Subcutaneous abdominal adipose tissue (tissue), 5 donors: ENCODE measurements around the gene AAK1.
"Not testable (repeated sequence)": the region's sequence is repeated elsewhere in the genome, so short reads cannot be mapped to it uniquely, and the experiment has no call there.

Source experiments
- H3K27ac ChIP-seq: one replicate; pipeline ENCODE4 v1.7.0; 2013; ENCODE audit warnings: low read depth, mild to moderate bottlenecking, inconsistent platforms, low read length, moderate library complexity
- H3K27me3 ChIP-seq, 5 donors: one replicate each; pipeline ENCODE4 v1.7.0; 2013; ENCODE audit warnings: low read length in 5 of 5, inconsistent platforms in 1 of 5; ENCODE audit not compliant: control insufficient read depth in 5 of 5, insufficient read depth in 4 of 5
- H3K36me3 ChIP-seq, 5 donors: one replicate each; pipeline ENCODE4 v1.7.0; 2013; ENCODE audit warnings: low read length in 5 of 5; ENCODE audit not compliant: control insufficient read depth in 5 of 5, insufficient read depth in 5 of 5
- H3K4me1 ChIP-seq, 5 donors: one replicate each; pipeline ENCODE4 v1.7.0; 2013; ENCODE audit warnings: low read length in 5 of 5, mild to moderate bottlenecking in 3 of 5, moderate library complexity in 1 of 5; ENCODE audit not compliant: control insufficient read depth in 5 of 5, insufficient read depth in 5 of 5
- H3K4me3 ChIP-seq, 5 donors: one replicate each; pipeline ENCODE4 v1.7.0; 2013; ENCODE audit warnings: low read length in 5 of 5, low read depth in 1 of 5
- H3K9ac ChIP-seq, 5 donors: one replicate each; pipeline ENCODE4 v1.7.0; 2013; ENCODE audit warnings: low read length in 5 of 5, mild to moderate bottlenecking in 4 of 5, moderate library complexity in 3 of 5
- H3K9me3 ChIP-seq, 5 donors: one replicate each; pipeline ENCODE4 v1.7.0; 2013; ENCODE audit warnings: low read length in 5 of 5; ENCODE audit not compliant: control insufficient read depth in 5 of 5
- donor health status: healthy.
- donor health status: healthy.
- donor health status: healthy.
- donor health status: healthy.
- donor health status: healthy.

The AAK1 gene

DNA sequence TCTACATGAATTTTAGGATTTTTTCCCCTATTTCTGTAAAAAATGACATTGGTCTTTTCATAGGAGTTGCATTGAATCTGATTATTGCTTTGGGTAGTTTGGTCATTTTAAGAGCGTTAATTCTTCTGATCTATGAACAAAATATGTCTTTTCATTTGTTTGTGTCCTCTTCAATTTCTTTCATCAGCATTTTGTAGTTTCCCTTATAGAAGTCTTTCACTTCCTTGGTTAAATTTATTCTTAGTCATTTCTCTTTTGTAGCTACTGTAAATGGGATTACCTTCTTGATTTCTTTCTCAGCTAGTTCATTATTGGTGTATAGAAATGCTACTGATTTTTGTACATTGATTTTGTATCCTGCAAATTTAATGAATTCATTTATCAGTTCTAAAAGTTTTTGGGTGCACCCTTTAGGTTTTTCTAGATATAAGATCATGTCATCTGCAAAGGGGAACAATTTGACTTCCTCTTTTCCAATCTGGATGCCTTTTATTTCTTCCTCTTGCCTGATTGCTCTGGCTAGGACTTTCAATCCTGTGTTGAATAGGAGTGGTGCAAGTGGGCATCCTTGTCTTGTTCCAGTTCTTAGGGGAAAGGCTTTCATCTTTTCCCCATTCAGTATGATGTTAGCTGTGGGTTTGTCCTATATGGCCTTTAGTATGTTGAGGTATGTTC, 36.6 kb upstream of the AAK1 start:
- Histone ChIP-seq H3K4me1 (peaks cover 0 to 10% (median 3%) of the 10 kb centered on the region in 5 donors), H3K9ac (no peak overlapping the region), H3K27me3 (no peaks in the 10 kb centered on the region), H3K9me3 (no peaks in the 10 kb centered on the region), H3K27ac (no peak overlapping the region), H3K4me3 (peak overlapping the region in 3 of 5 donors; percentile 21 to 46 (median 25)), H3K36me3 (no peaks in the 10 kb centered on the region)

- H3K27me3 ChIP-seq: no peaks in the 10 kb centered on the region
- H3K4me3 ChIP-seq: no peak overlapping the region
- H3K9ac ChIP-seq: no peak overlapping the region
- no peak overlapping the region for H3K27ac ChIP-seq
- H3K4me1 ChIP-seq: peaks cover 0 to 11% (median 3%) of the 10 kb centered on the region in 5 donors
- H3K9me3 ChIP-seq: no peaks in the 10 kb centered on the region
- no peaks in the 10 kb centered on the region for H3K36me3 ChIP-seq
Measured at GRCh38 chr2:69677914-69678313, 34.4 kb upstream of the AAK1 start.

DNA sequence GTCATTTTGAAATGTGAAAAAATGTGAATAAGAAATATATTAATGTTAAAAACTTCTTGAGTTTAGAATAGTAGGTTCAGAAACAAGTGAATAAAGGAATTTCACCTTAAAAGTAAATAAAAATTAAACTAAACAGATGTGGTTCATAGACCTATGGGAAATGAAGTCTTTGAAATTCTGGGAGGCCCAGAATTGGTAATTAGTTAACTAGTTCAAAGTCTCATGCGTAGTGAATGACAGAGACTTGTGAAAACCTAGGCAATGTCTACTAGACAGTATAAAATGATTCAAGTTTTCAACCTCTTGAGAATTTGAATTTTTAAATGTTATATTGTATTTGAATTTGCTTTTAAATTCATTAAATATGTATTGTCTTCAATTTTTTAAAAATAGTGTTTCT, 32.6 kb upstream of the AAK1 start:
- Histone ChIP-seq H3K27me3 (no peaks in the 10 kb centered on the region), H3K9me3 (peaks cover 0 to 6% (median 3%) of the 10 kb centered on the region in 5 donors), H3K36me3 (no peaks in the 10 kb centered on the region), H3K4me1 (peaks cover 0 to 6% (median 3%) of the 10 kb centered on the region in 5 donors), H3K4me3 (no peak overlapping the region), H3K27ac (no peak overlapping the region), H3K9ac (no peak overlapping the region)

- Histone ChIP-seq H3K9me3 (peaks cover 0 to 6% (median 3%) of the 10 kb centered on the region in 5 donors), H3K27me3 (no peaks in the 10 kb centered on the region), H3K36me3 (no peaks in the 10 kb centered on the region), H3K4me1 (peaks cover 0 to 6% (median 3%) of the 10 kb centered on the region in 5 donors), H3K4me3 (peak overlapping the region in 1 of 5 donors; percentile 16), H3K27ac (no peak overlapping the region), H3K9ac (peak overlapping the region in 1 of 5 donors; percentile 28)
Measured at GRCh38 chr2:69674316-69674670, 30.8 kb upstream of the AAK1 start.

GRCh38 chr2:69673098-69673497, 29.6 kb upstream of the AAK1 start:
- H3K36me3 ChIP-seq, H3K27ac ChIP-seq, H3K4me3 ChIP-seq, H3K9me3 ChIP-seq, H3K9ac ChIP-seq, H3K27me3 ChIP-seq, H3K4me1 ChIP-seq: not testable (repeated sequence)

DNA sequence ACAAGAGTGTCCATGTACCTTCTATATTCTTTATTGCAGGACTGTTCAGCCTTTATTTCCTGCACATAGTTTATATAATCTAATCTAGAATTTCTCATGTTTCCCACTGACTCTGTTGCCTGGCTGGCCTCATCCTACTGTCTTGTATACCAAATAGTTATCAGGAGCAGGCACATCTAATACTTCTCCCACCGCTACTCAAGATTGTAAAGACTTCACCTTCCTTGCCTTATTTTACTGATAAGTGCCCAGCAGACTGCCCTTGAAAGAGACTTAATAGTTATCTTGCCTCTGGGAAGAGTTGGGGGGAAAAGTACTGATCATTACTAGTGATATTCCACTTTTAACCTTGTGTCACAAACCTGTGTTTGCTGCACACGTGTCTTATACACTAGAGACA, 26.1 kb upstream of the AAK1 start:
- Histone ChIP-seq H3K9me3 (peaks cover 0 to 6% (median 3%) of the 10 kb centered on the region in 5 donors), H3K9ac (no peak overlapping the region), H3K4me1 (peaks cover 0 to 6% (median 3%) of the 10 kb centered on the region in 5 donors), H3K27ac (no peak overlapping the region), H3K4me3 (no peak overlapping the region), H3K36me3 (no peaks in the 10 kb centered on the region), H3K27me3 (no peaks in the 10 kb centered on the region)

GRCh38 chr2:69668598-69668997, 25.1 kb upstream of the AAK1 start:
- Histone ChIP-seq H3K9me3 (peaks cover 0 to 7% (median 5%) of the 10 kb centered on the region in 5 donors), H3K9ac (no peak overlapping the region), H3K4me1 (peaks cover 0 to under 1% (median 0%) of the 10 kb centered on the region in 5 donors), H3K36me3 (no peaks in the 10 kb centered on the region), H3K27ac (no peak overlapping the region), H3K4me3 (no peak overlapping the region), H3K27me3 (no peaks in the 10 kb centered on the region)

GRCh38 chr2:69667805-69668382, 24.4 kb upstream of the AAK1 start:
- H3K27me3 ChIP-seq: no peaks in the 10 kb centered on the region
- H3K4me1 ChIP-seq: no peaks in the 10 kb centered on the region
- no peaks in the 10 kb centered on the region for H3K36me3 ChIP-seq
- H3K9ac ChIP-seq: no peak overlapping the region
- peaks cover 0 to 7% (median 6%) of the 10 kb centered on the region in 5 donors for H3K9me3 ChIP-seq
- H3K4me3 ChIP-seq: no peak overlapping the region
- H3K27ac ChIP-seq: no peak overlapping the region

DNA sequence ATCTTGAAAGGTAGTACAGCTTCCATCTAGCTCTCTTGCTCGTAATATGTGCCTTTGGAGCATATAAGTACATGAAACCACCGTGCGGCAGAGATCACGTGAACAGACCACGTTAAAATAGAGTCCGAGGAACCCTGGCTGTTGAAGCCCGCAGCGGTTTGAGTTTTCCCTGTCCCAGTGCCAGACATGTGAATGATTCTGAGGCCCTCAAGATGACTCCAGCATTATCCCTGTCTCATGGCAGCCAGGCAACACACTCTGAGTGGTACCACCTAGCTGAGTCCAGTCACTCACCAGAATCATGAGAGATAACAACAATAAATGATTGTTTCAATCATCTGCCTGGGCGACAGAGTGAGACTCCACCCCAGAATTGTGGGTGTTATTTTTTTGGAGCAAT, 21.6 kb upstream of the AAK1 start:
- no peak overlapping the region for H3K9ac ChIP-seq
- H3K27ac ChIP-seq: no peak overlapping the region
- no peak overlapping the region for H3K4me3 ChIP-seq
- no peaks in the 10 kb centered on the region for H3K27me3 ChIP-seq
- peaks cover 0 to 3% (median 0%) of the 10 kb centered on the region in 5 donors for H3K9me3 ChIP-seq
- no peaks in the 10 kb centered on the region for H3K36me3 ChIP-seq
- no peaks in the 10 kb centered on the region for H3K4me1 ChIP-seq

GRCh38 chr2:69663860-69664259, 20.3 kb upstream of the AAK1 start:
- no peak overlapping the region for H3K27ac ChIP-seq

More at GRCh38 chr2:69663860-69664259, 20.3 kb upstream of the AAK1 start:
- no peaks in the 10 kb centered on the region for H3K27me3 ChIP-seq
- H3K36me3 ChIP-seq: no peaks in the 10 kb centered on the region
- H3K9me3 ChIP-seq: peaks cover 0 to 3% (median 0%) of the 10 kb centered on the region in 5 donors
- H3K9ac ChIP-seq: no peak overlapping the region
- H3K4me3 ChIP-seq: no peak overlapping the region
- H3K4me1 ChIP-seq: no peaks in the 10 kb centered on the region
